ENCODE results near the gene COL23A1. TPM values are rescaled to one million over a fixed set of nuclear protein-coding genes. Genes with fewer than 3 reads are reported as not detected.

COL23A1 gene
- total RNA-seq, 2 experiments from 2014 or later = 0.11 TPM; not detected in 1

DNA sequence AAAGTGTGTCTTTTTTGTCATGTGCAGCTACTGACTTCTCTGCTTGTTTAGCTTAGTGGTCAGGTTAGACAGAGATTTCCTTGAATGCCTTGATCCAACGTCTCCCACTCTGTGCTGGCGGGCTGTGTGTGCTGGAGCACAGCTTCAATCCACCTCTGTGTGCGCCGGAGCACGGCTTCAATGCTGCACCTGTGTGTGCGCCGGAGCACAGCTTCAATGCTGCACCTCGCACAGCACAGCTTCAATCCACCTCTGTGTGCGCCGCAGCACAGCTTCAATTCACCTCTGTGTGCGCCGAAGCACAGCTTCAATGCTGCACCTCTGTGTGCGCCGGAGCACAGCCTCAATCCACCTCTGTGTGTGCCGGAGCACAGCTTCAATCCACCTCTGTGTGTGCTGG lies 288.6 kb downstream of the COL23A1 start:
- TF ChIP-seq, protein P1, sequence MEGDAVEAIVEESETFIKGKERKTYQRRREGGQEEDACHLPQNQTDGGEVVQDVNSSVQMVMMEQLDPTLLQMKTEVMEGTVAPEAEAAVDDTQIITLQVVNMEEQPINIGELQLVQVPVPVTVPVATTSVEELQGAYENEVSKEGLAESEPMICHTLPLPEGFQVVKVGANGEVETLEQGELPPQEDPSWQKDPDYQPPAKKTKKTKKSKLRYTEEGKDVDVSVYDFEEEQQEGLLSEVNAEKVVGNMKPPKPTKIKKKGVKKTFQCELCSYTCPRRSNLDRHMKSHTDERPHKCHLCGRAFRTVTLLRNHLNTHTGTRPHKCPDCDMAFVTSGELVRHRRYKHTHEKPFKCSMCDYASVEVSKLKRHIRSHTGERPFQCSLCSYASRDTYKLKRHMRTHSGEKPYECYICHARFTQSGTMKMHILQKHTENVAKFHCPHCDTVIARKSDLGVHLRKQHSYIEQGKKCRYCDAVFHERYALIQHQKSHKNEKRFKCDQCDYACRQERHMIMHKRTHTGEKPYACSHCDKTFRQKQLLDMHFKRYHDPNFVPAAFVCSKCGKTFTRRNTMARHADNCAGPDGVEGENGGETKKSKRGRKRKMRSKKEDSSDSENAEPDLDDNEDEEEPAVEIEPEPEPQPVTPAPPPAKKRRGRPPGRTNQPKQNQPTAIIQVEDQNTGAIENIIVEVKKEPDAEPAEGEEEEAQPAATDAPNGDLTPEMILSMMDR (IDR thresholded peaks at IDR 0.05) = no peak
- ATAC-seq (no peak), DNase-seq (no peak)
- ChIA-PET CTCF (no interaction called here), POLR2A (no interaction called here)
- Mint-ChIP-seq H3K27me3 (no peaks in the 10 kb centered on the region), H3K4me3 (no peak overlapping the region), H3K4me1 (ENCODE audit: low read depth) (no peaks in the 10 kb centered on the region), H3K9me3 (peaks cover 2% of the 10 kb centered on the region), H3K27ac (no peak overlapping the region), H3K36me3 (ENCODE audit: low read depth) (no peaks in the 10 kb centered on the region)
- intact Hi-C loops (cut with micrococcal nuclease) = no loop called here

DNA sequence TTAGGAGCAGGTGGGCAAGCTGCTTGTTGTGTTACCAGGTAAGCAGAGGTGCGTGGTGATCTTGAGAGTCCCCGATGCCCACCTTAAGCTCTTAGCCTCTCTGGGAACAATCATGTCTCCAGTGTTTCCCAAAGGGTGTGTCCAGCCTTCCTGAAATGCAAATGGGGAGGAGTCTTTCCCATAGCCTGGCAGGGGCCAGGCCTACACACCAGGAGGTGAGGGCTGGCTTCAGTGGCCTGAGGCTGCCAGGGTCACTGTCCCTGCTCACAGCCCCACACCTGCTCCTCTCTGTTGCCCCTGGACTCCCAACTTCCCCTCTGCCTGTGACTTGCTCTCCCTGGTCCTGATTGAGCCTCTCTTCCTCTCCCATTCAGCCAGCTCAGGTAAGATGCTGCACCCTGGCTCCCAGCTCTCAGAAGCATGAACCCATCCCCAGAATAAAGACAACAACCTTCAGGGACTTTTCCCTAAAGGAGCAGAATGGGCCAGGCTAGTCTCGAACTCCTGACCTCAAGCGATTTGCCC lies 291.8 kb downstream of the COL23A1 start:
- Mint-ChIP-seq H3K36me3 (ENCODE audit: low read depth) (no peaks in the 10 kb centered on the region), H3K27ac (no peak overlapping the region), H3K27me3 (no peaks in the 10 kb centered on the region), H3K9me3 (peaks cover 2% of the 10 kb centered on the region), H3K4me3 (no peak overlapping the region), H3K4me1 (ENCODE audit: low read depth) (no peaks in the 10 kb centered on the region)
- ChIA-PET POLR2A (no interaction called here), CTCF (interaction anchor here (1.4 kb wide), 1 partner anchor 18 kb away, joined by 5 read pairs; no protein-coding TSS in a partner anchor)
- TF ChIP-seq, protein P1 (IDR thresholded peaks at IDR 0.05) = no peak
- ATAC-seq (no peak), DNase-seq (no peak)
- intact Hi-C loops (cut with micrococcal nuclease) = no loop called here

DNA sequence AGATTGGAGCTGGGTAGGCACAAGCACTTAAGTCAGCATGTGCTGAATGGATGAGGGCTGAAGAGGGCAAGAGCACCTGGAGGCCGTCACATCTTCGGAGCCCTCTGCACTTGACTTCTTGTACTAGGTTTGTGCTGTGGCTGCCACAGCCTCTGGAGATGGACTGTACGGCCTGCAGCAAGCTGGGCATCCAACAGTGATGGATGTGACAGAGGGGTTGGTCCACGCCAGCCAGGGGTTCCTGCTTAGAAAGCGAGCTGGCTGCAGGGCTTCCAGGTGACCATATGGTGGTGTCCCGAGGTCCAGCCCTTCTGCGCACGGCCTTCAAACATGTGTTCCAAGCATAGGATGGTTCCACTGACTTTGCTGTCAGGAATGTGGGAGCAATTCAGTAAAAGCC lies 292.4 kb downstream of the COL23A1 start:
- Mint-ChIP-seq H3K9me3 (peaks cover 2% of the 10 kb centered on the region), H3K27ac (no peak overlapping the region), H3K4me3 (no peak overlapping the region), H3K27me3 (no peaks in the 10 kb centered on the region), H3K36me3 (ENCODE audit: low read depth) (no peaks in the 10 kb centered on the region), H3K4me1 (ENCODE audit: low read depth) (no peaks in the 10 kb centered on the region)
- ATAC-seq (no peak), DNase-seq (no peak)
- intact Hi-C loops (cut with micrococcal nuclease) = no loop called here
- TF ChIP-seq, protein P1 (IDR thresholded peaks at IDR 0.05) = no peak
- POLR2A ChIA-PET = no interaction called here
- CTCF ChIA-PET = interaction anchor here (1.4 kb wide), 1 partner anchor 18 kb away, joined by 5 read pairs; no protein-coding TSS in a partner anchor

DNA sequence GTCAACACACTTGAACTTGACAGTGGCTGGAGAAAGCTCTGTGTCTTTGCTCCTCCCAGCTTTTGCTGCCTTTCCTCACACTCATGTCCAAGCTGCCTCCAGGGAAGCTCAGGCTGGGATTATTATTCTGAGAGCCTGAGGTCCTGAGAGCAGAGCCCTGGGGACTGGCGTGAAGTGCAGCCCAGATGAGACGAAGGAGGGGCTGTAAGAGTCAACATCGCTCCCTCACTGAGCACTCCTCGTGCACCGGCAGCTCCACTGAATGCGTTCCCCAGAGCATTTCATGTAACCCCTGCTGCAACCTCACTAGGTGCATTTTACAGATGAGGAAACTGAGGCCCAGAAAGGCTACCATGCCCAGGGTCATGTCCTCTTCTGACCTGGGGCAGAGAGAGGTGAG lies 294.1 kb downstream of the COL23A1 start:
- POLR2A ChIA-PET = no interaction called here
- intact Hi-C loops (cut with micrococcal nuclease) = no loop called here
- TF ChIP-seq, protein P1 (IDR thresholded peaks at IDR 0.05) = no peak
- H3K27me3 Mint-ChIP-seq = no peaks in the 10 kb centered on the region
- no peak overlapping the region for H3K27ac Mint-ChIP-seq
- ATAC-seq = no peak
- H3K4me1 Mint-ChIP-seq (ENCODE audit: low read depth) = no peaks in the 10 kb centered on the region
- peaks cover 2% of the 10 kb centered on the region for H3K9me3 Mint-ChIP-seq
- DNase-seq = no peak
- no peaks in the 10 kb centered on the region for H3K36me3 Mint-ChIP-seq (ENCODE audit: low read depth)
- CTCF ChIA-PET = interaction anchor here (2.0 kb wide), 1 partner anchor 12 kb away, joined by 5 read pairs; no protein-coding TSS in a partner anchor
- H3K4me3 Mint-ChIP-seq = no peak overlapping the region

DNA sequence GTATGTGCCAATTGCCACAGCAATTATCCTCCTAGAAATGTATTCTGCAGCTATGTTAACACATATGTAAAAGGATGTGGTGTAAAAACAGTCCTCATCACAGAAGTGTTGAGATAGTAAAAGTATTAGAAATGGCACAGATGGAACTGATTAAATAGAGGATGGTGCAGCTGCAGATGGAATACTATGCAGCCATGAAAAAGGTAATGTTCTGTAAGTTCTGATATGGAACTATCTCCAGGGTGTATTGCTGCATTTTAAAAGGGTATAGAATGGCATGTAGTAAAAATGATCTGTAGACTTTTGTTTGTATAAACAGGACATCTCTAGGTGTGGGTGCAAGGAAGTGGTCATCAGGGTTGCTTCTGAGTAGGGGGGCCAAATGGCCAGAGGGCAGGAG lies 294.6 kb downstream of the COL23A1 start:
- H3K27ac Mint-ChIP-seq = no peak overlapping the region
- ChIA-PET POLR2A (no interaction called here), CTCF (interaction anchor here (2.0 kb wide), 1 partner anchor 11 kb away, joined by 5 read pairs; no protein-coding TSS in a partner anchor)

More for the DNA sequence above, 294.6 kb downstream of the COL23A1 start:
- DNase-seq (no peak), ATAC-seq (no peak)
- H3K27me3 Mint-ChIP-seq = no peaks in the 10 kb centered on the region
- H3K4me1 Mint-ChIP-seq (ENCODE audit: low read depth) = no peaks in the 10 kb centered on the region
- no peaks in the 10 kb centered on the region for H3K9me3 Mint-ChIP-seq
- no peak overlapping the region for H3K4me3 Mint-ChIP-seq
- intact Hi-C loops (cut with micrococcal nuclease) = no loop called here
- TF ChIP-seq, protein P1 (IDR thresholded peaks at IDR 0.05) = no peak
- H3K36me3 Mint-ChIP-seq (ENCODE audit: low read depth) = no peaks in the 10 kb centered on the region
